Effector memory CD4-positive, alpha-beta T cell (primary cell): ENCODE data around the gene PRKAR1A.

Experiments
- DNase-seq, 3 donors: peaks; one replicate each; pipeline ENCODE4 v3.0.0-alpha.2; 2020
- H3K27ac ChIP-seq: 2 replicates; pipeline ENCODE4 v1.7.0; 2013; ENCODE audit warnings: mild to moderate bottlenecking, low read length, moderate library complexity; ENCODE audit not compliant: insufficient read depth, poor library complexity, severe bottlenecking
- H3K27me3 ChIP-seq: replicated peaks from 2 replicates; pipeline ENCODE4 v1.7.0; 2013; ENCODE audit warnings: mild to moderate bottlenecking, low read length; ENCODE audit not compliant: insufficient read depth, control insufficient read depth, poor library complexity, severe bottlenecking
- H3K36me3 ChIP-seq: 2 replicates; pipeline ENCODE4 v1.7.0; 2013; ENCODE audit warnings: mild to moderate bottlenecking, low read length, moderate library complexity; ENCODE audit not compliant: control insufficient read depth, insufficient read depth
- H3K4me1 ChIP-seq: 2 replicates; pipeline ENCODE4 v1.7.0; 2013; ENCODE audit warnings: low read length, mild to moderate bottlenecking; ENCODE audit not compliant: control insufficient read depth, insufficient read depth, poor library complexity, severe bottlenecking
- H3K4me3 ChIP-seq: 2 replicates; pipeline ENCODE4 v1.7.0; 2013; ENCODE audit warnings: low read length, low read depth, mild to moderate bottlenecking; ENCODE audit not compliant: insufficient read depth, poor library complexity, severe bottlenecking
- H3K9me3 ChIP-seq: 2 replicates; pipeline ENCODE4 v1.7.0; 2013; ENCODE audit warnings: mild to moderate bottlenecking, low read length, moderate library complexity; ENCODE audit not compliant: control insufficient read depth

Gene PRKAR1A

GRCh38 chr17:68595986-68596385 lies 83.8 kb downstream of the PRKAR1A start:
- Histone ChIP-seq H3K4me1 (peaks cover 8% of the 10 kb centered on the region), H3K9me3 (no peaks in the 10 kb centered on the region), H3K27ac (no peak overlapping the region), H3K36me3 (no peaks in the 10 kb centered on the region), H3K27me3 (peaks cover 21% of the 10 kb centered on the region), H3K4me3 (no peak overlapping the region)
- DNase-seq = no peak

GRCh38 chr17:68596411-68596945 lies 84.2 kb downstream of the PRKAR1A start:
- Histone ChIP-seq H3K27ac (no peak overlapping the region), H3K36me3 (no peaks in the 10 kb centered on the region), H3K27me3 (peaks cover 26% of the 10 kb centered on the region), H3K4me3 (no peak overlapping the region), H3K9me3 (no peaks in the 10 kb centered on the region), H3K4me1 (peaks cover 8% of the 10 kb centered on the region)
- no peak for DNase-seq

- H3K36me3 ChIP-seq = no peaks in the 10 kb centered on the region
- peaks cover 31% of the 10 kb centered on the region for H3K27me3 ChIP-seq
- H3K4me1 ChIP-seq = peaks cover 8% of the 10 kb centered on the region
- no peak overlapping the region for H3K4me3 ChIP-seq
- DNase-seq = no peak
- no peak overlapping the region for H3K27ac ChIP-seq
- no peaks in the 10 kb centered on the region for H3K9me3 ChIP-seq
Measured at GRCh38 chr17:68598074-68598473, 85.8 kb downstream of the PRKAR1A start.

GRCh38 chr17:68598545-68598961 lies 86.3 kb downstream of the PRKAR1A start:
- H3K27me3 ChIP-seq = peaks cover 30% of the 10 kb centered on the region
- H3K9me3 ChIP-seq = no peaks in the 10 kb centered on the region
- peaks cover 8% of the 10 kb centered on the region for H3K4me1 ChIP-seq
- H3K36me3 ChIP-seq = no peaks in the 10 kb centered on the region
- H3K4me3 ChIP-seq = no peak overlapping the region
- no peak overlapping the region for H3K27ac ChIP-seq
- DNase-seq = no peak

GRCh38 chr17:68599091-68599490 lies 86.9 kb downstream of the PRKAR1A start:
- Histone ChIP-seq H3K4me3 (no peak overlapping the region), H3K36me3 (no peaks in the 10 kb centered on the region), H3K9me3 (no peaks in the 10 kb centered on the region), H3K27ac (no peak overlapping the region), H3K4me1 (peaks cover 8% of the 10 kb centered on the region), H3K27me3 (peaks cover 28% of the 10 kb centered on the region)
- DNase-seq = no peak

- Histone ChIP-seq H3K9me3 (no peaks in the 10 kb centered on the region), H3K27me3 (peaks cover 28% of the 10 kb centered on the region), H3K27ac (no peak overlapping the region), H3K4me1 (peaks cover 8% of the 10 kb centered on the region), H3K36me3 (no peaks in the 10 kb centered on the region), H3K4me3 (no peak overlapping the region)
- no peak for DNase-seq
Measured at GRCh38 chr17:68599552-68600066, 87.4 kb downstream of the PRKAR1A start.

GRCh38 chr17:68600067-68600930 lies 88.1 kb downstream of the PRKAR1A start:
- Histone ChIP-seq H3K4me1 (peaks cover 8% of the 10 kb centered on the region), H3K9me3 (no peaks in the 10 kb centered on the region), H3K36me3 (no peaks in the 10 kb centered on the region), H3K27me3 (peaks cover 28% of the 10 kb centered on the region), H3K4me3 (peak overlapping the region; percentile 22), H3K27ac (no peak overlapping the region)
- no peak for DNase-seq
